Esophagus muscularis mucosa (tissue), 4 donors: ENCODE results near the gene MED26. TPM values are rescaled to one million over a fixed set of nuclear protein-coding genes. Genes with fewer than 3 reads are reported as not detected.
A peak's percentile ranks its signal among the peaks of the same experiment; 100 is the strongest.

Source experiments
- DNase-seq: peaks from one replicate; pipeline ENCODE4 v3.0.0-alpha.2; 2017; ENCODE audit errors: extremely low spot score
- H3K27ac ChIP-seq, 4 donors: fragments of 200-600 bp; sonication (generic); replicated peaks in 1 of 4; 1 replicate in 3 of 4; 2 replicates in 1 of 4; pipeline ENCODE4 v1.5.1; 2016 to 2019; ENCODE audit warnings: mild to moderate bottlenecking in 1 of 4
- H3K27me3 ChIP-seq, 4 donors: fragments of 200-600 bp; sonication (generic); one replicate each; pipeline versions ENCODE4 v1.5.1 to v1.6.0; 2016 to 2019
- H3K36me3 ChIP-seq, 4 donors: fragments of 200-600 bp; sonication (generic); one replicate each; pipeline ENCODE4 v1.5.1; 2016 to 2019
- H3K4me1 ChIP-seq, 4 donors: fragments of 200-600 bp; sonication (generic); one replicate each; pipeline ENCODE4 v1.5.1; 2016 to 2019
- H3K4me3 ChIP-seq, 4 donors: fragments of 200-600 bp; sonication (generic); 1 replicate in 2 of 4; 2 replicates in 2 of 4; pipeline ENCODE4 v1.5.1; 2016 to 2019; ENCODE audit warnings: mild to moderate bottlenecking in 4 of 4, moderate library complexity in 1 of 4
- H3K9me3 ChIP-seq, 4 donors: fragments of 200-600 bp; sonication (generic); 1 replicate in 3 of 4; 2 replicates in 1 of 4; pipeline ENCODE4 v1.5.1; 2016 to 2019
- EP300 ChIP-seq: sonication (generic); formaldehyde crosslinking; IDR thresholded peaks from one replicate; pipeline ENCODE4 v1.6.1; 2017; ENCODE audit warnings: antibody characterized with exemption
- POLR2A ChIP-seq: fragments of 450-650 bp; IDR thresholded peaks from one replicate; pipeline ENCODE4 v1.6.1; 2017; ENCODE audit warnings: antibody characterized with exemption, moderate library complexity, mild to moderate bottlenecking, low read depth
- POLR2AphosphoS5 ChIP-seq, 2 donors: sonication (generic); formaldehyde crosslinking; IDR thresholded peaks; one replicate each; pipeline ENCODE4 v1.6.1; 2017; ENCODE audit warnings: antibody characterized with exemption in 2 of 2
- WGBS: methylation state at CpG from one replicate; pipeline ENCODE4 v1.1.5; 2018; 5-methylcytosine and 5-hydroxymethylcytosine counted together
- intact Hi-C: fragments of 100-400 bp; cut with DNase I; formaldehyde crosslinking; loops from one replicate; pipeline ENCODE4 v1.15.1; 2023
- total RNA-seq, 4 donors: library from RNA; depleted of rRNA; stranded (reverse); fragments of >200 nt; gene quantifications; one replicate each; pipeline versions ENCODE4 v1.1.0 to v1.2.1, GENCODE V29; 2016
- TF ChIP-seq, protein P1 (sequence below), 3 experiments: fragments of 200-600 bp in 2 of 3; fragments of 450-650 bp in 1 of 3; sonication (generic) in 2 of 3; IDR thresholded peaks; one replicate each; pipeline ENCODE4 v1.5.1; 2017 to 2019; ENCODE audit warnings: antibody characterized with exemption in 3 of 3, mild to moderate bottlenecking in 2 of 3, moderate library complexity in 1 of 3

MED26 gene
- total RNA-seq, 4 donors from 2014 or later, result 4.2 to 11.7 (median 8.8) TPM

DNA sequence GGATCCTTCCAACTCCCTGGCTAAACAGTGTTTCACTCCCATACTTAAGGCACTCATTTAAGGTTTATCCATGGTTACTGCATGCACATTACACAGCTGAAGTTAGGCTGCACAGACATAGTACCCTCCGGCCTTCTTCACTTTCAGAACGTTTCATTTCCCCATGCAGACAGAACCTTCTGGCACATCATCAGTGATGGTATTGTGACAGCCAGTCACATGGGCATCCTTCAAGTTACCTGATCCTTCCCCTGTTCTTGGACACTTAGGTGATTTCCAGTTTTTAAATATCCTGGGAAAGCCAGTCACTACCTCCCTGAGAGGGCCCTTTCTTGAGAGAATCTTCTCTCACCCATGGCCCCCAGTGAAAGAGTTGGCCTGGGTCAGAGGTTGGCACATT is 22.8 kb upstream of the MED26 start:
- Histone ChIP-seq H3K4me1 (peaks cover 5 to 51% (median 28%) of the 10 kb centered on the region in 4 donors), H3K27ac (peak overlapping the region in 1 of 4 donors; percentile 33), H3K9me3 (no peaks in the 10 kb centered on the region), H3K36me3 (peaks cover 63 to 90% (median 71%) of the 10 kb centered on the region in 4 donors), H3K4me3 (no peak overlapping the region), H3K27me3 (no peaks in the 10 kb centered on the region)
- no peak for DNase-seq
- 73% methylated on average over 2 of the region's 2 CpGs for WGBS
- intact Hi-C loops, result no loop called here
- TF ChIP-seq EP300 (no peak), POLR2AphosphoS5 (IDR thresholded peaks at IDR 0.05) (no peak), POLR2A (no peak)
- TF ChIP-seq, protein P1, sequence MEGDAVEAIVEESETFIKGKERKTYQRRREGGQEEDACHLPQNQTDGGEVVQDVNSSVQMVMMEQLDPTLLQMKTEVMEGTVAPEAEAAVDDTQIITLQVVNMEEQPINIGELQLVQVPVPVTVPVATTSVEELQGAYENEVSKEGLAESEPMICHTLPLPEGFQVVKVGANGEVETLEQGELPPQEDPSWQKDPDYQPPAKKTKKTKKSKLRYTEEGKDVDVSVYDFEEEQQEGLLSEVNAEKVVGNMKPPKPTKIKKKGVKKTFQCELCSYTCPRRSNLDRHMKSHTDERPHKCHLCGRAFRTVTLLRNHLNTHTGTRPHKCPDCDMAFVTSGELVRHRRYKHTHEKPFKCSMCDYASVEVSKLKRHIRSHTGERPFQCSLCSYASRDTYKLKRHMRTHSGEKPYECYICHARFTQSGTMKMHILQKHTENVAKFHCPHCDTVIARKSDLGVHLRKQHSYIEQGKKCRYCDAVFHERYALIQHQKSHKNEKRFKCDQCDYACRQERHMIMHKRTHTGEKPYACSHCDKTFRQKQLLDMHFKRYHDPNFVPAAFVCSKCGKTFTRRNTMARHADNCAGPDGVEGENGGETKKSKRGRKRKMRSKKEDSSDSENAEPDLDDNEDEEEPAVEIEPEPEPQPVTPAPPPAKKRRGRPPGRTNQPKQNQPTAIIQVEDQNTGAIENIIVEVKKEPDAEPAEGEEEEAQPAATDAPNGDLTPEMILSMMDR (IDR thresholded peaks at IDR 0.05), result no peak

DNA sequence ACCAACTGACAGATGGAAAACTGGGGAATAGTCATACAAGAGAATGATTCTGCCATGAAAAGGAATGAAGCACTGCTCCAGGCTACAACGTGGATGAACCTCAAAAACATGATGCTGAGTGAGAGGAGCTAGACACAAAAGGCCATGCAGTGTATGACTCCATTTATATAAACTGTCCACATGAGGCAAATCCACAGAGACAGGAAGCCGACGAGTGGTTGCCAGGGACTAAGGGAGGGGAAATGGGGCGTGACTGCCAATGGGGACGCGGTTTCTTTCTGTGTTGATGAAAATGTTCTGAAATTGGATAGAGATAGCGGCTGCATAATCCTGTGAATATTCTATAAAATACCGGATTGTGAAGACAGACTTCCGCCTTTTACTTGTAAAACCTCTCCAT is 21.7 kb upstream of the MED26 start:
- intact Hi-C loops, result no loop called here
- Histone ChIP-seq H3K4me3 (no peak overlapping the region), H3K27me3 (no peaks in the 10 kb centered on the region), H3K4me1 (peaks cover 5 to 48% (median 30%) of the 10 kb centered on the region in 4 donors), H3K27ac (peak overlapping the region in 3 of 4 donors; percentile 4 to 33 (median 13)), H3K9me3 (no peaks in the 10 kb centered on the region), H3K36me3 (peaks cover 56 to 90% (median 72%) of the 10 kb centered on the region in 4 donors)
- no peak for DNase-seq
- WGBS, result 64% methylated on average over 9 of the region's 9 CpGs
- TF ChIP-seq POLR2A (no peak), EP300 (no peak)

DNA sequence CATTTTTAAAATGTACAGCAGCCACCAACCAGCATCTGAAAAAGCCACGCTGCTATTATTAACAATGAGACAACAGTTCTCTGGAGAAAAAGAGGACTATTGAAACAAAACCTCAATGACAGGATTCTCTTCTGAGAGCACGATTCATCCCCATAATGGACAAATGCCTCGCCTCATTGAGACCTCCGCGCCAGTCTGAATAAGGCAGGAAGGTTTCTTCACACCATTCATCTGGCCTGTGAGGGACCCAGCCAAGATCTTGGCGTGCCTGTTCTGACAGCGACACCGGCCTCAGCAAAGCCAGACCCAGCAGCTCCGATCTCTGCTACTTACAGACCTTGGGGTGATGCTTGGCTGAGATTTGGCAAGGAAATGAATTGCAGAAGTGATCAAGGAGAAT is 17.1 kb upstream of the MED26 start:
- Histone ChIP-seq H3K36me3 (peaks cover 52 to 90% (median 74%) of the 10 kb centered on the region in 4 donors), H3K27ac (no peak overlapping the region), H3K4me1 (peaks cover 5 to 23% (median 9%) of the 10 kb centered on the region in 4 donors), H3K4me3 (no peak overlapping the region), H3K27me3 (no peaks in the 10 kb centered on the region), H3K9me3 (no peaks in the 10 kb centered on the region)
- DNase-seq, result no peak
- TF ChIP-seq, protein P1 (IDR thresholded peaks at IDR 0.05), result no peak
- WGBS, result 91% methylated on average over 9 of the region's 9 CpGs
- intact Hi-C loops, result no loop called here

DNA sequence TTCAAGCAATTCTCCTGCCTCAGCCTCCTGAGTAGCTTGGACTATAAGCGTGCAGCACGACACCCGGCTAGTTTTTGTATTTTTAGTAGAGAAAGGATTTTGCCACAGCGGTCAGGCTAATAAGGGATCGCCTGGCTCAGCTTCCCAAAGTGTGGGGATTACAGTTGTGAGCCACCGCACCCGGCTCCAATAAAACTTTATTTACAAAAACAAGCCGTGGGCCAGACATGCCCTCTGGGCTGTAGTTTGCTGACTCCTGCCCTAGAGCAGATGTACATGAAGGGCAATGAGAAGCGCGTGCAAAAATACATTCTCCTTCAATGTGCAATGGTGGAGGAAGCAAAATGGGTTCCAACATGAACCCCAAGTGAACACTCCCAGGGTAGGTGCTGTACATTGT is 13.7 kb upstream of the MED26 start:
- no peak for TF ChIP-seq EP300
- TF ChIP-seq, protein P1 (IDR thresholded peaks at IDR 0.05), result no peak
- TF ChIP-seq POLR2AphosphoS5 (IDR thresholded peaks at IDR 0.05), result no peak
- no peak for TF ChIP-seq POLR2A
- Histone ChIP-seq H3K4me1 (peaks cover 0 to 26% (median 13%) of the 10 kb centered on the region in 4 donors), H3K4me3 (no peak overlapping the region), H3K27ac (no peak overlapping the region), H3K36me3 (peaks cover 47 to 93% (median 74%) of the 10 kb centered on the region in 4 donors), H3K27me3 (no peaks in the 10 kb centered on the region), H3K9me3 (no peaks in the 10 kb centered on the region)
- WGBS, result 95% methylated on average over 10 of the region's 10 CpGs
- DNase-seq, result no peak
- intact Hi-C loops, result no loop called here

DNA sequence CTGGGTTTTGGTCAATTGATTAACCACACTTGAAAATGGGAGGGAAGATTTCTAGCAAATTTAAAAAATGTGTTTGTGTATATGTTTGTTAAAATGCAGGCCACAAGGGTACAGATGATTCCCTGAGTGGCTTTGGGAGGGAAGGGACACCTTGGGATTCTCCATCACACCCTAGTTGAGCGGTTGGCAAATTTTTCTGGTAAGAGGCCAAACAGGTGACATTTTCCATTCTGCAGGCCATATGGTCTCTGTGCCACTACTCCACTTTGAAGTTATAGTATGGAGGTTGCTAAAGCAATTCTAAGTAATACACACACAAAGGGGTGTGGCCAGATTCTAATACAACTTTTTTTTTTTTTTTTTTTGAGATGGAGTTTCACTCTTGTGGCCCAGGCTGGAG is 12.9 kb upstream of the MED26 start:
- Histone ChIP-seq H3K9me3 (no peaks in the 10 kb centered on the region), H3K27ac (no peak overlapping the region), H3K36me3 (peaks cover 44 to 93% (median 70%) of the 10 kb centered on the region in 4 donors), H3K4me1 (peaks cover 0 to 26% (median 13%) of the 10 kb centered on the region in 4 donors), H3K27me3 (no peaks in the 10 kb centered on the region), H3K4me3 (no peak overlapping the region)
- no peak for TF ChIP-seq POLR2AphosphoS5 (IDR thresholded peaks at IDR 0.05)
- TF ChIP-seq POLR2A, result no peak
- TF ChIP-seq, protein P1 (IDR thresholded peaks at IDR 0.05), result no peak
- no peak for TF ChIP-seq EP300
- WGBS, result 90% methylated on average over 1 of the region's 1 CpG
- intact Hi-C loops, result no loop called here
- DNase-seq, result no peak
